NCI-H2029 treated with DMSO at 0.1 percent for 48 hours (cell line): Measurements from ENCODE around the gene CRYBG2.
"Not testable (repeated sequence)": the region's sequence is repeated elsewhere in the genome, so short reads cannot be mapped to it uniquely, and the experiment has no call there.

Experiments used
- DNase-seq: peaks from one replicate; lab custom pipeline; 2025; lab: John Stamatoyannopoulos, UW

Gene CRYBG2, protein sequence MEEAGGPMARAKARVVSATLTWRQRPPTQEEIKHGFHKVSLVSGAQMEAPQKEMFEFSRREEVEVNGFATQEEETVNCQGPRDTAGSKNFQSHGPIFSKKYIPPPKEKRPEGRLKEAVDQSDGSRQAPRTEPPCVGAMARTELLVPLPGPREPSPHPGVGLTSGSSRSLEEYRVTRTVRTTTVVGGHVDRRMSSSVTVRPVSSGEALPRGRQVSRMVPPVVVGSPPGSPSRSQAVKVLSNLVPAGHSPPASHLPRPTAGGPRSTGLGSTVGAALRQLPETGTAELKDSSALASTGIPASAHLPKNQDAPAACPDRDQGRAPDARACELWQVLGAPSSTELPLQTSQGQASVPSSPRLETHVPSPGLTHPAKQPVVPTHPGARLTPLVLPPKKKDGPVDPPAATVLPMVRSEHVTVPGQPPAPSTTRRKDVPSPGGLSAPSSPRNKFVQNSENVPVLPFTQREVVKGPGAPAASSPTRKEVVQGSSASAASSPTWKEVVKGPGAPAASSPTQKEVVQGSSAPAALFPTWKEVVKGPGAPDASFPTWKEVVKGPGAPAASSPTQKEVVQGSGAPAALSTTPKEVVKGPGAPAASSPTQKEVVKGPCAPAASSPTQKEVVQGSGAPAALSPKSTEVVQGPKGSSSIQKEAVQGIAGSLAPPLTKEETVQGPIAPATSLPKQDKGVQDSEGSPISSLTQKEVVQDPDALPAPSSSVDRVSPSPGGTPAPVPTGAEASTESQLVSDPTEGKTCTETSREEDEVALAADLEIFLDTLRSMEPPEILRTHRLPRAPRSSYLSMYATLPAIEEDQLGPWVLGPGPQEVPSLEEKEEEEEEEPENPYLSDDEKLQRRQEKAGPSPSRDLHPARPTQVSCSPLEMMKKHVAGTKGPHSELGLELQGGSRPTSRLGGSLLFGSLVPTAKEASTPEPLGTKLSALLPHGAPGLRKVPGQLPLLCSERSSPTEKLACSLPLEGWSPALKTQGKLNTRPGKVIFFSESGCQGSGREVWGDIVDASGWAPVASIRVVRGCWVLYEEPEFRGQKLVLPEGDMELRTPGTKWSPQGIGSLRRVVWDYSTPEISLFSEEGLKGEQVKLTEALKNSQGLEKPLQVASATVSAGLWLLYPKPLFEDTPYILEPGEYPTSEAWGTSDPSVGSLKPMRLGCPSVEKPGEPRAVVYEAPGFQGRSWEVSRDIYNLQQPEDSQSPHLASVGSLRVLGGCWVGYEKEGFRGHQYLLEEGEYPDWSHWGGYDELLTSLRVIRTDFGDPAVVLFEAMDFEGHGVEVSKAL (N-terminal part only)

DNA sequence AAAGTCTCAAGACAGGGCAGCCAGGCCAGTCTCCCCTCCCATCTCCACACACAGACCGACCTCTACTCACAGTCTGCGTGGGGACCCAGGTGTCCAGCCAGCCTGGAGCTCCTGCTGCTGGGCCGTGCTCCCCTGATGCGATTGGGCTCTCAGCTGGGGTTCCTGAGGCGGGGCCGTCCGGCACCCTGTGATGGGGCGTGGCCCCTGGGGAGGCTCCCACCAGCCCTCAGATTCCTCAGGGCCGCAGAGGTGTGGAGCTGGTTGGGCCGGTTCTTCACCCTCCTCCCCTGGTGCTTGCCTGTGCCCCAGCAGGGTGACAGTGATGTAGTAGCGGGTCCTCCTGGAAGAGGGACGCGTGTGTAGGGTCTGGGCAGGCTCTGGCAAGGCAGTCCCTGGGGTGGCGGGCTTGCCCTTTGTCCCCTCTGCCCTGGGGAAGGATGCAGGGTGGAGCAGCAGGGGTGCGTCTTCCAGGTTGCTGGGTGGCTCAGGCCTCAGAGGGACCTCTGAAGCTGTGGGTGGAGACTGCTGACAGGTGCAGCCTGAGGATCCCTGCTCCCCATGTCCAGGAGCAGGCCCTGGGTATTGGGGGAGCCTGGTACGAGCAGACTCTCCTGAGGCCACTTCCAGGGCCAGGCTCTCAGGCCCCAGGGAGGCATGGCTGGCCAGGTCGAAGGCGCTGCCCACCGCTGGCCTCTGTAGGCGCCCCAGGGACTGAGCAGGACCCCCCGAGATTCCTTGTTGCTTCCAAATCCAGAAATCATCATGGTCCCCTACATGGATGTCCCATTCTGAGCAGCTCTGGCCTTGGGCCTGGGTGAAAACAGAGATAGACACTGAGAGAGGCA lies at the start of gene CRYBG2:
TSS of gene CRYBG2 (minus strand) at position 155 of the 845 bp plus-strand sequence. CDS start 7,473 bp downstream, outside the sequence.
- DNase-seq: no peak

DNA sequence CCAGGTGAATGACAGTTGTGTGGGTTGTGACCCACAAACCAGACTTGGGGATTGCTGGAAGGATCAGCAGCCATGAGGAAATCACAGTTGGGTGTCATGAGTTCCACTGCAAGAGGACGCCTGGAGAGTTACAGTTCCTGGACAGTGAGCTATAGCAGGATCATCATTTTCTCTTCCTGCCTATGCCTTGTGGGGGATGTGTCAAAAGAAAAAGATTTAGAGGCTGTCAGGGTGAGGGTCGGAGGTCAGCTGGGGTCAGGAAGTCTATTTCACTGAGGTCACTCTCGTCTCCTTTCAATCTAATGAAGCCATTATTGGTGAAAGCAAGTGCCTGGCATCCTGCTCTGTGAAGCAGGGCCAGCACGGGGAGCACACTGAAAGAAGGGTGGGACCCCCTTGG lies 49.7 kb upstream of the CRYBG2 start:
- no peak for DNase-seq

DNA sequence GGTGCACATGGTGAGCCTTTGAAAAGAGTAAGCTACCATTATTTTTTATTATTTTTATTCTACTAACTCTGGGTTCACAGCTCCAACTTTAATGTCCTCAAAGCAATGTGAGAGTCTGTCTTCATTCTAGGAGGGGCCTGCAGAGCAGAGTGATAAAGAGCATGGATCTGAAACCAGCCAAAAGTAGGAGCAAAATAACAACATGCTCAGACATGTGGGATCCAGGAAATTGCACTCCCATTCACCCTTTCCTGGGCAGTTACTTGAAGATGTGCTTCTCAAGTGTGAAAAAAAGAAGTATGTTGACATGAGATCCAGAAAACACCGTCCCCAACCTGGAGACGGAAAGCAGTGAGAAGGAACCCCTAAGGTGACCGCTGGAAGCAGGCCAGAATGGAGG lies 48.0 kb upstream of the CRYBG2 start:
- DNase-seq: no peak

GRCh38 chr1:26399034-26399433 lies 45.1 kb upstream of the CRYBG2 start:
- DNase-seq: no peak

- DNase-seq: no peak
Measured at GRCh38 chr1:26395754-26396153, 41.8 kb upstream of the CRYBG2 start.

- DNase-seq: no peak
Measured at GRCh38 chr1:26391450-26391849, 37.5 kb upstream of the CRYBG2 start.

DNA sequence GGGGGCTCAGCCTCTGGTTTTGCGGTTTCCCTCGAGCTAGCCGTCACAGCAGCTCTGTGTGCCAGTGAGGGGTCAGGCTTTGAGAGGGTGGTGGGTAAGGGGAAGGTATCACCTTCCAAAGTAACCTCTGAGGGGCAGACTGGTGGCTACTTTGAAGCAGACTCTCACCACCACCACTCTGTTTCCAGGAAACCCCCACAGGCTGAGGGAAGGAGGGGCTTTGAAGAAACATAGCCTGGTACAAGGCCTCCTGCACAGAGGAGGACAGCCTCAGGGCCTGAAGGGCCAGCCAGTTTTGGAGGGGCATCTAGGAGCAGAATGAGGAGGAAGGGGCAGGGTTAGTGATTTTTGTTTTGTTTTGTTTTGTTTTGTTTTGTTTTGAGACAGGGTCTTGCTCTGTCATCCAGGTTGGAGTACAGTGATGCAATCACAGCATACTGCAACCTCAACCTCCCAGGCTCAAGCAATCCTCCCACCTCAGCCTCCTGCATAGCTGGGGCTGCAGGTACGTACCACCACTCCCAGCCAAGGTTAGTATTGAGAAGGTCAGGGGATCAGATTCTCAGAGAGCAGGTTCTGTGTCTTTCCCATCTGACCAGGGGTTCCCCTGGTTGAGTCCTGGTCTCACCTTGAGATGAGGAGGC lies 35.8 kb upstream of the CRYBG2 start:
- no peak for DNase-seq

DNA sequence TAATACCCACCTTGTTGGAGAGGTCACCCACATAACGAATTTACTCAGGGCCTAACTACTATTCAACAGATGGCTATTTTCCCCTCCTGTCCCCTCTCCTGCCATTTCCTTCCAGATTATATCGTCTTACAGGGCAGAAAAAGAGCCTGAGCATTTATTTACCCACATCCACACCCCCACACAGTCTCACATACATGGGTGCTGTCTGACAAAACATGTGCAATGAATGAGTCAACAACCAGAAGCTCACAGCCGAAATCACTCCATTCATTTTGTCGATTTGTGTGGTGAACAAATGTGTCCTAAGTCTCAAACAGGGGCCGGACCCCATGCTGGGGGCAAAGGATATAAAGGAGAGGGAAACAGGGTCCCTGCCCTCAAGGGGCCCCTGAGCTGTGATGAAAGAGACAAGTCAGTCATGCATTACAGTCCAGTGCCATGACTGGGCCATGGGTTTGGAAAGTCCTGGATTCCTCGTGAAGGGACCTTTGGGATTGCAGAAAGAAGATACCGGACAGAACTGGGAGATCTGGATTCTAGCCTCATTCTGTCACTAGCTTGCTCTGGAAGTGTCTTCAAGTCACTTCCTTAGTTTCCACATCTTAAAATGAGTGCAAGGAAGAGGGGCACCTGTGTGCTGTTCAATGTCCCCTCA lies 35.0 kb upstream of the CRYBG2 start:
- no peak for DNase-seq

GRCh38 chr1:26387447-26387846 lies 33.5 kb upstream of the CRYBG2 start:
- DNase-seq: no peak

GRCh38 chr1:26385063-26385462 lies 31.1 kb upstream of the CRYBG2 start:
- not testable (repeated sequence) for DNase-seq

DNA sequence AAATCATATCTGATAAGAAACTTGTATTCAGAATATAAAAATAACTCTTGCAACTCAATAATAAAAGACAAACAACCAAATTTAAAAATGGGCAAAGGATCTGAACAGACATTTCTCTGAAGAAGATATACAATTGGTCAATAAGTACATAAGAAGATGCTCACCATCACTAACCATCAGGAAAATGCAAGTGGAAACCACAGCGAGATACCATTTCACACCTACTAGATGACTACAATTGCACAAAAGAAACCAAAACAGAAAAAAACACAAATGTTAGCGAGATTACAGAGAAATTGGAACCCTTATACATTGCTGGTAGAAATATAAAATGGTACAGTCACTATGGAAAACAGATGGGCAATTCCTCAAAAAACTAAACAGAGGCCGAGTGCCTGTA lies 30.1 kb upstream of the CRYBG2 start:
- DNase-seq: no peak

DNA sequence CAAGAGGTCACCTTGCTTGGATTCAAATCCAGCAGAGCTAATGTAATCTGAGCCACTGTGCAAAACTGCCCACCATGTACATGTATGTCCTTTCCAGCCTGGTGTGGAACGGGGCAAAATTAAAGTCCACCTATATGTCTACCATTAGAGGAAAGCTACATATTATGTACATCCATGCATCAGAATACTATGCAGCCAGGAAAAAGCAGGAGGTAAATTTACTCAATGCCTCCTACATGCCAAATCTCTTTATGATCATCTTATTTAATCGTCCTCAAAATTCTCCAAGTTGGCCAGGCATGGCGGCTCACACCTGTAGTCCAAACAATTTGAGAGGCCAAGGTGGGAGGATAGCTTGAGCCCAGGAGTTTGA lies 24.9 kb upstream of the CRYBG2 start:
- no peak for DNase-seq

DNA sequence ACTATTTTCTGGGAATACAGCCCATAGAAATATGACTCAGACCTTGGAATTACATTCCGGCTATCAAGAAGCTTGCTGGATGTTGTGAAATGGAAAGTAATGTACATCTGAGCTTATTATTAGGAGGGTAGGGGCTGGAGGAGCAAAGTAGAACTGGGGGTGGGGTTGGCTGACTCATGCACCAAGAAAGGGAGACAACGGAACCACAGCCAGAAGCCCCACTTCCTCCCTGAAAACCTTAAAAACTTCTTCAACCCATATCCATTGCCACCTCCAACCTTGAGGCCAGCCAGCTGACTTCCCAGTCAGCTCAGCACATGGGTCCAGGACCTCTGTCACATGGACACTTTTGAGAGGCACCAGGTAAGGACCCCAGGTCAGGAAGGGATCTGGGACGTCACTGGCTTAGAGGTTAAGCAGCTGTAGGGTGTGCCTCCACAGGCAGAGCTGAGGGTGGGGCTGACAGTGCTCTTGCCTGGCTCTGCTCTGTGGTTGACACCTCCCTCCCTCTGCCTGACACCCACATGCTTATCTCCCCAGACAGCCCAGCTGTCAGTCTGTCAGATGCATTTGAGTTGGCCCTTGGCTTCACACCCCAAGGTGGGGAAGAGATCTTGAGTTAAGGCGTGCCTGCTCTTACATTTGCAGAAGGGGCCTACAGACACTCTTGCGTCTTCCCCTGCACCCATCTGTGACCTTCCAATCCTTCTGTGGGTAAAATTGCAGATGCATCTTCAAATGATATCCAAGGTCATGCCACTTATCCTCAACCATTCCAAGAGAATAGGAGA lies 24.4 kb upstream of the CRYBG2 start:
- no peak for DNase-seq

DNA sequence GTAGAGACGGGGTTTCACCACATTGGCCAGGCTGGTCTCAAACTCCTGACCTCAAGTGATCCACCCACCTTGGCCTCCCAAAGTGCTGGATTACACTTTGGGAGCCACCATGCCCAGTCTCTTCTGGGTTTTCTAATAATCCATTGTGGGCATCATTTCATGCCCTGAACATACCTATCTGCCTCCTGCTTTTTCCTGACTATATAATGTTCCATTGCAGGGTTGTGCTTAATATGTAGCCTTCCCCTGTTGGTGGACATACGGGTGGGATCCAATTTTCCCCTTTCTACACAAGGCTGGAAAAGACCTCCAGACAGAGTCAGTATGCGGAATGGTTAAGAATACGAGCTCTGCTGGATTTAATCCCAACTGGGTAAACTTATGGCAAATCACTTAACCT lies 22.1 kb upstream of the CRYBG2 start:
- DNase-seq: no peak

DNA sequence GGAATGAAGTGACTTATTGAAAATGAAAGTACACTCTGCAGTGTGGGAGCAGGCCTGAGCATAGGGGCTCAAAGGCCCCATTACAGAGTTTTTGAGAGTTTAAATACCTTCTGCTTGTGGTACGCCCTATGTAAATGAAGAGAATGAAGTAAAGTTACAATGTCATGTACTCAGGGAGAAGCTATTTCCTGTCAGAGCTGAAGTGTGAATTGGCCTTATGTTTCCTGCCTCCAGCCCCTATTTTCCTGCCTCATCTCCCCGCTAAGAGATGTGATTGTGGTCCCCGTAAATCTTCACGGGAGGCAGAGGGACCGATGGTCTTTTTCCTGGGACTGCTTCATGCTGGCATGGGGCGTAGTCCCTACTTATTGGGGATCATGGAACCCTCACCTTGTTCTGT lies 21.2 kb upstream of the CRYBG2 start:
- DNase-seq: no peak

DNA sequence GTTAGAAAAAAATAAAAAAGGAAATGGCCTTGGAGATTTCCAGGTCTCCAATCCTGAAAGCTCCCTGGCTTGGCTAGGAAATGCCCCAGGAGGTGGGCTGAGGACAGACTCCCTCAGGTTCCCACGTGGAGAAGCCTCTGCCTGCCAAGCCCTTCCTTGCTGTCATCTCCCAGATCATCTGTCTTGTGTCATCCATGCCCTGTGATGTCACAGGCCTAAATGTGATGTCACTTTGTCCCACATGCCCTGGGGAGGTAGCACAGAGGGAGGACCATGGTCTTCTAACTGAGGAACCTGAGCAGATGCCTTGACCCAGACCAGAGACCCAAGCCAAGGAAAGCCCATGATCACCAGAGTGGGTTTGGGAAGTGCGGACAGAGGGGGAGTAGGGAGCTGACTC lies 20.4 kb upstream of the CRYBG2 start:
- DNase-seq: not testable (repeated sequence)

DNA sequence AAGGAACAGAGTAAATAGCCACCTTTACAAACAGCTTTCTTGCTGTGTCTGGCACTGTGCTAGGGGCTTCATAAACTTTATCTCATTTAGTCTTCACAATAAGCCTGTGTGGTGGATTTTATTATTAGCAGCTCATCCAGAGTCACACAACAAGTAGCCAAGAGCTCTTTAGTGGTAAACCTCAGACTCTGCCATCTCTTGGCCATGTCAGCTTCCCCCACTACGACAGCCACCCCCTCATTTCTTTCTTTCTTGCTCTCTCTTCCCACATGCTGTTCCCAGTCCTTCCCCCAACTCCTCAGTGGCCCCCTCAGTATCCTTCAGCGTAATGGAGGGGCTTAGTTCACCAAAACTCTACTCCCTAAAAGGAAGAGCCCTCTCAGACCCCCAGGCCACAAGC lies 19.9 kb upstream of the CRYBG2 start:
- DNase-seq: no peak

GRCh38 chr1:26373281-26373680 lies 19.4 kb upstream of the CRYBG2 start:
- DNase-seq: no peak

DNA sequence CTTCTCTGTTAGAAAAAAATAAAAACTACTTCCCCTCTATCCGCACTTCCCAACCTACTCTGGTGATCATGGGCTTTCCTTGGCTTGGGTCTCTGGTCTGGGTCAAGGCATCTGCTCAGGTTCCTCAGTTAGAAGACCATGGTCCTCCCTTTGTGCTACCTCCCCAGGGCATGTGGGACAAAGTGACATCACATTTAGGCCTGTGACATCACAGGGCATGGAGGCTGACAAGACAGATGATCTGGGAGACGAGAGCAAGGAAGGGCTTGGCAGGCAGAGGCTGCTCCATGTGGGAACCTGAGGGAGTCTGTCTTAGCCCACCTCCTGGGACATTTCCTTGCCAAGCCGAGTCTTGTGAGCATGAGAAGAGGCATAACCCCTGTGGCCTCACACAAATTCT lies 18.7 kb upstream of the CRYBG2 start, which contains the start of gene ZNF683:
TSS of gene ZNF683 (minus strand) at position 140 of the 400 bp plus-strand sequence. CDS start 4,179 bp downstream, outside the sequence.
- not testable (repeated sequence) for DNase-seq
